Stomach (tissue), 9 donors: ENCODE results near the gene NIPAL3. TPM values are rescaled to one million over a fixed set of nuclear protein-coding genes. Genes with fewer than 3 reads are reported as not detected.
"Not testable (repeated sequence)": the region's sequence is repeated elsewhere in the genome, so short reads cannot be mapped to it uniquely, and the experiment has no call there.

Experiments used
- DNase-seq, 2 donors: peaks; one replicate each; pipeline versions ENCODE4 v3.0.0 to v3.0.0-alpha.2; 2013 to 2019
- H3K27ac ChIP-seq, 5 donors: fragments of 200-600 bp in 4 of 5; sonication (generic) in 4 of 5; one replicate each; pipeline ENCODE4 v1.5.1; 2013 to 2019; ENCODE audit warnings: mild to moderate bottlenecking in 1 of 5, moderate library complexity in 1 of 5
- H3K27me3 ChIP-seq, 3 donors: fragments of 200-600 bp; sonication (generic); one replicate each; pipeline ENCODE4 v1.5.1; 2017 to 2019; ENCODE audit warnings: mixed run types in 1 of 3
- H3K36me3 ChIP-seq, 4 donors: fragments of 200-600 bp; sonication (generic); 1 replicate in 3 of 4; 2 replicates in 1 of 4; pipeline ENCODE4 v1.5.1; 2016 to 2019
- H3K4me1 ChIP-seq, 4 donors: fragments of 200-600 bp; sonication (generic); one replicate each; pipeline ENCODE4 v1.5.1; 2016 to 2019
- H3K4me3 ChIP-seq, 4 donors: fragments of 200-600 bp; sonication (generic) in 3 of 4; one replicate each; pipeline ENCODE4 v1.5.1; 2016 to 2019; ENCODE audit warnings: mild to moderate bottlenecking in 1 of 4
- H3K9me3 ChIP-seq, 4 donors: fragments of 200-600 bp; sonication (generic); one replicate each; pipeline ENCODE4 v1.5.1; 2016 to 2019
- EP300 ChIP-seq: sonication (generic); formaldehyde crosslinking; IDR thresholded peaks from one replicate; pipeline ENCODE4 v1.6.1; 2017; ENCODE audit warnings: antibody characterized with exemption
- POLR2A ChIP-seq, 4 donors: fragments of 450-650 bp; IDR thresholded peaks; one replicate each; pipeline ENCODE4 v1.6.1; 2016; ENCODE audit warnings: antibody characterized with exemption in 4 of 4, control low read depth in 2 of 4, mild to moderate bottlenecking in 1 of 4, moderate library complexity in 1 of 4
- POLR2AphosphoS5 ChIP-seq, 3 donors: sonication (generic); formaldehyde crosslinking; IDR thresholded peaks; one replicate each; pipeline ENCODE4 v1.6.1; 2016; ENCODE audit warnings: antibody characterized with exemption in 3 of 3
- WGBS, 5 donors: extraction: QIAGEN DNeasy Blood & Tissue Kit in 3 of 5; methylation state at CpG; one replicate each; pipeline versions ENCODE4 v1.1.5 to v1.1.7; 2013 to 2018; 5-methylcytosine and 5-hydroxymethylcytosine counted together
- intact Hi-C: fragments of 100-400 bp; cut with DNase I; formaldehyde crosslinking; loops from one replicate; pipeline ENCODE4 v1.15.1; 2023; ENCODE audit warnings: low total_unique reads
- polyA plus RNA-seq, 3 donors: library from polyadenylated mRNA; stranded (reverse); fragments of 200-250 nt; gene quantifications; one replicate each; pipeline ENCODE4 v1.2.3, GENCODE V29; 2013
- total RNA-seq, 5 donors: library from RNA; depleted of rRNA; stranded (reverse); fragments of >200 nt; gene quantifications; one replicate each; pipeline versions ENCODE4 v1.1.0 to v1.2.3, GENCODE V29; 2014 to 2016
- donor health status: healthy with polysubstance abuse.
- donor health status: Bipolar disorder and iron deficiency.
- donor health status: healthy.

NIPAL3 gene
- total and polyA plus RNA-seq, 8 donors: 3.2 to 122 (median 19.1) TPM

DNA sequence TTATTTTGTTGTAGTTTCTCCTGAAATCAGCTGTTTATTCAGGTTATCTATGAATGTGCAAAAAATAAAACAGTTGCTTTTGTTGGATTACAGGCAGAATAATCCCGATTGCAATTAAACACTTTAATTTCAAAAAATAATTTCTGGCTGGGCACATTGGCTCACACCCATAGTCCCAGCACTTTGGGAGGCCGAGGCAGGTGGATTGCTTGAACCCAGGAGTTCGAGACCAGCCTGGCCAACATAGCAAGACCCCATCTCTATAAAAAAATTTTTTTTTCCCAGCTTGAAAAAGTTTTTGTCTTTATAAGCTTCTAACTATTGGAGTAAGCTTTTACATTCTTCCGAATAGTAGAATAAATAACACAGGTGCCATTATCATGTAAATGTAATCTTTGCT is 102.3 kb downstream of the NIPAL3 start:
- no peak for DNase-seq
- no peaks in the 10 kb centered on the region for H3K4me1 ChIP-seq
- no peak overlapping the region for H3K27ac ChIP-seq
- intact Hi-C loops: no loop called here
- TF ChIP-seq EP300 (no peak), POLR2AphosphoS5 (IDR thresholded peaks at IDR 0.05) (no peak), POLR2A (IDR thresholded peaks at IDR 0.05) (no peak)
- H3K36me3 ChIP-seq: peaks cover 0 to 35% (median 16%) of the 10 kb centered on the region in 4 donors
- 80 to 96% (median 90%) methylated on average over 4 of the region's 4 CpGs for WGBS, 5 donors
- no peak overlapping the region for H3K4me3 ChIP-seq
- H3K9me3 ChIP-seq: no peaks in the 10 kb centered on the region
- no peaks in the 10 kb centered on the region for H3K27me3 ChIP-seq

DNA sequence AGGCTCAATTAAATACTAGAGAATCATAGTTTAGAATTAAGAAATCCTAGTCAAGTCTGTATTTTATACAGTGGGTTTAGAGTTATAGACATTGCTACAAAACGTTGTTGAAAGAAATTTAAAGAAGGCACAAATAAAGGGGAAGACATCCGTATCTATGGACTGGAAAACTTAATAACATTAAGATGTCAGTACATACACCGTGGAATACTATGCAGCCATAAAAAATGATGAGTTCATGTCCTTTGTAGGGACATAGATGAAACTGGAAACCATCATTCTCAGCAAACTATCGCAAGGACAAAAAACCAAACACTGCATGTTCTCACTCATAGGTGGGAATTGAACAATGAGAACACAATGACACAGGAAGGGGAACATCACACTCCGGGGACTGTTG is 104.7 kb downstream of the NIPAL3 start:
- H3K9me3 ChIP-seq, H3K27ac ChIP-seq, H3K4me3 ChIP-seq, intact Hi-C loops, H3K27me3 ChIP-seq, DNase-seq, H3K4me1 ChIP-seq: not testable (repeated sequence)
- 93 to 97% (median 95%) methylated on average over 5 of the region's 5 CpGs for WGBS, 5 donors
- peaks cover 0 to 34% (median 16%) of the 10 kb centered on the region in 4 donors for H3K36me3 ChIP-seq

Other genes with a start within 250 kb of the NIPAL3 start
- gene IFNLR1, start 228.5 kb upstream of the NIPAL3 start, total RNA-seq: 1 to 10 TPM in 3 of 5 donors, under 1 TPM in 1, not detected in 1; 0.45 to 6.1 (median 4.2) TPM
- 1 to 10 TPM in 1 of 3 donors, under 1 TPM in 2; 0.31 to 1.1 (median 0.87) TPM for gene IFNLR1, start 228.5 kb upstream of the NIPAL3 start, polyA plus RNA-seq
- gene GRHL3, start 96.4 kb upstream of the NIPAL3 start, total RNA-seq: under 1 TPM in 1 of 5 donors, not detected in 4; 0.73 TPM
- 10 to 100 TPM in 1 of 3 donors, under 1 TPM in 2; 0.19 to 13.9 (median 0.61) TPM for gene GRHL3, start 96.4 kb upstream of the NIPAL3 start, polyA plus RNA-seq
- 10 to 100 TPM in 1 of 5 donors, 1 to 10 TPM in 2, under 1 TPM in 1, not detected in 1; 0.45 to 51.0 (median 6.6) TPM for gene STPG1, start 2.0 kb upstream of the NIPAL3 start, total RNA-seq
- gene STPG1, start 2.0 kb upstream of the NIPAL3 start, polyA plus RNA-seq: 1 to 10 TPM; 3.2 to 5.2 (median 3.7) TPM
- 10 to 100 TPM in 2 of 5 donors, 1 to 10 TPM in 3; 2.9 to 52.0 (median 9.3) TPM for gene RCAN3, start 87.0 kb downstream of the NIPAL3 start, total RNA-seq
- gene RCAN3, start 87.0 kb downstream of the NIPAL3 start, polyA plus RNA-seq: 10 to 100 TPM in 1 of 3 donors, 1 to 10 TPM in 2; 5.7 to 10.7 (median 5.9) TPM
- 1 to 10 TPM in 3 of 5 donors, under 1 TPM in 2; 0.29 to 9.3 (median 3.9) TPM for gene NCMAP, start 140.3 kb downstream of the NIPAL3 start, total RNA-seq
- 1 to 10 TPM; 2.4 to 5.0 (median 4.3) TPM for gene NCMAP, start 140.3 kb downstream of the NIPAL3 start, polyA plus RNA-seq
- gene SRRM1, start 227.5 kb downstream of the NIPAL3 start, total RNA-seq: 100 to 1,000 TPM; 103 to 149 (median 142) TPM
- 10 to 100 TPM; 21.2 to 31.2 (median 28.6) TPM for gene SRRM1, start 227.5 kb downstream of the NIPAL3 start, polyA plus RNA-seq